Epithelial cell of proximal tubule (primary cell): ENCODE measurements around the gene NEU1. TPM values are rescaled to one million over a fixed set of nuclear protein-coding genes. Genes with fewer than 3 reads are reported as not detected.
"Not testable (repeated sequence)": the region's sequence is repeated elsewhere in the genome, so short reads cannot be mapped to it uniquely, and the experiment has no call there.

ENCODE experiments used
- DNase-seq: peaks from one replicate; pipeline ENCODE4 v3.0.0-alpha.2; 2011; ENCODE audit warnings: low read depth
- H3K4me3 ChIP-seq: 2 replicates; pipeline ENCODE4 v1.5.1; 2011; ENCODE audit warnings: low read depth, mild to moderate bottlenecking, low read length
- CTCF ChIP-seq: conservative IDR thresholded peaks from 2 replicates; pipeline ENCODE4 v1.5.1; 2012; ENCODE audit warnings: low read depth, mild to moderate bottlenecking, low read length
- total RNA-seq: library from RNA; depleted of rRNA; stranded (reverse); fragments of >200 nt; gene quantifications from 2 replicates; pipeline ENCODE4 v1.2.3, GENCODE V29; 2015

Gene NEU1
- total RNA-seq, 1 donor from 2014 or later: 65.2 TPM

GRCh38 chr6:31871046-31871659 is 8.5 kb upstream of the NEU1 start:
- no peak overlapping the region for H3K4me3 ChIP-seq
- TF ChIP-seq CTCF: no peak
- no peak for DNase-seq

- DNase-seq: no peak
- peak; percentile 34 for TF ChIP-seq CTCF
- no peak overlapping the region for H3K4me3 ChIP-seq
These were observed 7.8 kb upstream of the NEU1 start for GRCh38 chr6:31870385-31870921.

GRCh38 chr6:31869343-31869742 is 6.7 kb upstream of the NEU1 start:
- no peak for DNase-seq

GRCh38 chr6:31868658-31868971 is 6.0 kb upstream of the NEU1 start:
- H3K4me3 ChIP-seq, DNase-seq: not testable (repeated sequence)

More at GRCh38 chr6:31869343-31869742, 6.7 kb upstream of the NEU1 start:
- no peak overlapping the region for H3K4me3 ChIP-seq
- TF ChIP-seq CTCF: no peak

- no peak for TF ChIP-seq CTCF
- peak; percentile 36 for DNase-seq
- no peak overlapping the region for H3K4me3 ChIP-seq
These were observed 2.8 kb upstream of the NEU1 start for GRCh38 chr6:31865205-31866118.

- H3K4me3 ChIP-seq: no peak overlapping the region
- TF ChIP-seq CTCF: no peak
- DNase-seq: no peak
These were observed 2.2 kb upstream of the NEU1 start for GRCh38 chr6:31864818-31865204.

- DNase-seq: not testable (repeated sequence)
- H3K4me3 ChIP-seq: peak overlapping the region; percentile 59
These were observed 1.5 kb upstream of the NEU1 start for GRCh38 chr6:31864123-31864562.
